Measurements from ENCODE around the gene ABCC5. TPM values are rescaled to one million over a fixed set of nuclear protein-coding genes. Genes with fewer than 3 reads are reported as not detected.

ABCC5 gene
- total RNA-seq, 1 experiment from 2014 or later, result 37.6 TPM

- no peak for TF ChIP-seq CTCF (conservative IDR thresholded peaks at IDR 0.05)
- H3K9me3 Mint-ChIP-seq, result no peaks in the 10 kb centered on the region
- Histone ChIP-seq H2AK5ac (ENCODE audit: insufficient read length, low read length) (no peak overlapping the region), H2BK5ac (ENCODE audit: insufficient read length, low read length) (no peak overlapping the region), H3K27ac (ENCODE audit: insufficient read length, low read depth, low read length) (no peak overlapping the region), H4K91ac (ENCODE audit: insufficient read length, low read depth, low read length) (no peak overlapping the region), H3T11ph (ENCODE audit: low read length) (no peak overlapping the region), H2BK120ac (ENCODE audit: low read depth, low read length, poor library complexity, severe bottlenecking) (no peak overlapping the region), H2BK15ac (ENCODE audit: low read depth, low read length) (no peak overlapping the region), H3K14ac (ENCODE audit: insufficient read depth, low read length) (no peak overlapping the region), H3K23me2 (ENCODE audit: insufficient read length, low read depth, low read length, poor library complexity, severe bottlenecking) (no peaks in the 10 kb centered on the region), H3K27me3 (ENCODE audit: insufficient read depth, low read length) (no peaks in the 10 kb centered on the region), H2BK20ac (ENCODE audit: low read depth, low read length, poor library complexity, severe bottlenecking) (no peak overlapping the region), H4K8ac (replicated peaks; ENCODE audit: insufficient read length, low read depth, low read length) (no peak overlapping the region), H3K4me1 (ENCODE audit: insufficient read depth, low read length) (peaks cover 3% of the 10 kb centered on the region; the same call in 1 of the 2 replicates), H3K18ac (ENCODE audit: insufficient read length, low read depth, low read length) (no peak overlapping the region), H2AFZ (ENCODE audit: low read length) (no peak overlapping the region), H4K5ac (ENCODE audit: insufficient read length, low read depth, low read length) (no peak overlapping the region), H3K56ac (ENCODE audit: insufficient read length, low read depth, low read length) (no peak overlapping the region), H3K23ac (ENCODE audit: insufficient read length, low read depth, low read length) (no peak overlapping the region), H3K9me3 (ENCODE audit: control insufficient read depth, low read depth, low read length) (no peaks in the 10 kb centered on the region), H3K79me2 (ENCODE audit: insufficient read depth, low read length) (no peaks in the 10 kb centered on the region), H2BK12ac (ENCODE audit: insufficient read length, low read depth, low read length) (no peak overlapping the region), H3K4me2 (ENCODE audit: insufficient read depth, insufficient read length, low read length) (no peak overlapping the region), H3K4ac (ENCODE audit: low read depth, low read length) (no peak overlapping the region), H3K79me1 (ENCODE audit: insufficient read depth, low read depth, low read length, poor library complexity, severe bottlenecking) (no peaks in the 10 kb centered on the region), H4K20me1 (ENCODE audit: control insufficient read depth, insufficient read depth, insufficient read length) (no peaks in the 10 kb centered on the region), H3K9ac (ENCODE audit: extremely low read depth, insufficient read length, low read length) (no peak overlapping the region)
- H3K27me3 Mint-ChIP-seq (ENCODE audit: low read depth), result no peaks in the 10 kb centered on the region; the same call in 1 of the 2 replicates
- H3K4me1 Mint-ChIP-seq, result peaks cover 7 to 19% of the 10 kb centered on the region in 2 experiments
- no CpG with 5 or more reads among the region's 8 CpGs for WGBS (ENCODE audit: extremely low coverage, insufficient read length, low lambda C conversion rate)
- no peaks in the 10 kb centered on the region for H3K36me3 Mint-ChIP-seq (ENCODE audit: insufficient read depth in 1 of 3, low read depth in 3 of 3)
- no peak overlapping the region for H3K4me3 Mint-ChIP-seq
- H3K27ac Mint-ChIP-seq, result no peak overlapping the region; a peak in 2 of 7 replicates
- no peak for DNase-seq
Observed at GRCh38 chr3:183911763-183912506, 105.7 kb downstream of the ABCC5 start.
